ENCODE data around the gene DAB2IP.

DAB2IP gene

DNA sequence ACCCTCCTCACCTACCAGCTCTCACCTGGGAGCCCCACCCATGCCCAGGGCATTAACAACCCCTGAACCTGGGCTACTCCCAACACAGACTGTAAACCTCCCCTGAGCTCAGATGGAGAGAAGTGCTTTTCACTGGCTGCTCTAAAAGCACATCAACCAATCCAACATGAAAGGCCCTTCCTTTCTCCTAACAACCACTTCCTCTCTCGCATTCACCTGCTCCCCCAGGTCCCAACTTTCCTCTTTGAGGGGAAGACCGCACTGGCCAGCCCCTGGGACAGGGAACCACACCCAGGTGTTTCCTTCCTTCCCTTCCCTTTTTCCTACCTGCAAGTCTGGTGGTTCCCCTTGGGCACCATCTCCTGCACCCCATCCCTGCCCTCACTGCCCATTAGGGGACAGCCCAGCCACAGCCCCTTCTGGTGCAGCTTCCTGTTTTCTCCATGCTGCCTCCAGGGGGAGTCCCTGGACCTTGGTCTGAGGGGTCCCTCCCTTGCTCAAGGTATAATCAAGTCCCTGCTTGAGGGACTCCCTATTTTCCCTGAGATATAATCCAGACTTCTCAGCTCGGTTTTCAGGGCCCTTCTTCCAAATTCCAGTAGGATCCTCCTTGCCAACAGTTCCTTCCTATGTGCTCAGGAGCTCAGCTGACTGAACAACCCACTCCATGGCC, 30.5 kb upstream of the DAB2IP start:
- TF ChIP-seq, protein P1, sequence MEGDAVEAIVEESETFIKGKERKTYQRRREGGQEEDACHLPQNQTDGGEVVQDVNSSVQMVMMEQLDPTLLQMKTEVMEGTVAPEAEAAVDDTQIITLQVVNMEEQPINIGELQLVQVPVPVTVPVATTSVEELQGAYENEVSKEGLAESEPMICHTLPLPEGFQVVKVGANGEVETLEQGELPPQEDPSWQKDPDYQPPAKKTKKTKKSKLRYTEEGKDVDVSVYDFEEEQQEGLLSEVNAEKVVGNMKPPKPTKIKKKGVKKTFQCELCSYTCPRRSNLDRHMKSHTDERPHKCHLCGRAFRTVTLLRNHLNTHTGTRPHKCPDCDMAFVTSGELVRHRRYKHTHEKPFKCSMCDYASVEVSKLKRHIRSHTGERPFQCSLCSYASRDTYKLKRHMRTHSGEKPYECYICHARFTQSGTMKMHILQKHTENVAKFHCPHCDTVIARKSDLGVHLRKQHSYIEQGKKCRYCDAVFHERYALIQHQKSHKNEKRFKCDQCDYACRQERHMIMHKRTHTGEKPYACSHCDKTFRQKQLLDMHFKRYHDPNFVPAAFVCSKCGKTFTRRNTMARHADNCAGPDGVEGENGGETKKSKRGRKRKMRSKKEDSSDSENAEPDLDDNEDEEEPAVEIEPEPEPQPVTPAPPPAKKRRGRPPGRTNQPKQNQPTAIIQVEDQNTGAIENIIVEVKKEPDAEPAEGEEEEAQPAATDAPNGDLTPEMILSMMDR (IDR thresholded peaks at IDR 0.05): peak; percentile 45

DNA sequence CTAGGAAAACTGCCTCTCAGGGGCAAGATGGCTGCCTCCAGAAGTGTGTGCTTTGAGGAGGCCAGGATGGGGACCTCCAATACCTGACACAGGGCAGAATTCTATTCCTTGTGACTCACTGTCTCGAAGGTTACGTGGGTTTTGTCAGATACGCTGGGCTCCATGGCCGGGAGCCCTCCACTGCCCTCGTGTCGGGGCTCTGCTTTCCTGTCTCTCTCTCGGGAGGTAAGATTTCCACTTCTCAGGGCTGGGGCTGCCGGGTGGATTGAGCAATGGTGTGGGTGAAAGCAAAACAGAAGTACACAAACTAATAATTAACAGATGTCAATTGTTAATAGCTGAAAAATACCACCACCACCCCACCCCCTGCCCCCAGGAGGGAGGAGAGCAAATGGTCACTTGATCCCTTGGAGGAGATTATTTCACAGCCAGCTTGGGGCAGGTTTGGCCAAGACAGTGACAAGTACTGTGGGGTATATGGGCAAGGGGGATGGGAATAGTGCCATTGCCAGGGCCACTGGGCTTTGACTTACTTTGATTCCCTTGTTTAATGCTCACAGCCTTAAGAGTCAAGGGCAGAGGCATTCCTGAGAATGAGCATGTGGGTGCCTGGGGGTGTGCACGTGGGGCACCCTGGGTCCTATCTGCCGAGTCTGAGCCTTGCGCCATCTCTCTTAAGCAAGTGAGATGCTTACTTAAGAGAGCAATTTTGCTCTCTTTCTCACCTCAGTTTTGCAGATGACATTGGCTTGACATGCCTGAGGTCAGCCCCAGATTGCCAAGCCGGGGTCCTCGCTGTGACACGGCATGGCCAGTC, 28.8 kb upstream of the DAB2IP start:
- TF ChIP-seq, protein P1 (IDR thresholded peaks at IDR 0.05): no peak

DNA sequence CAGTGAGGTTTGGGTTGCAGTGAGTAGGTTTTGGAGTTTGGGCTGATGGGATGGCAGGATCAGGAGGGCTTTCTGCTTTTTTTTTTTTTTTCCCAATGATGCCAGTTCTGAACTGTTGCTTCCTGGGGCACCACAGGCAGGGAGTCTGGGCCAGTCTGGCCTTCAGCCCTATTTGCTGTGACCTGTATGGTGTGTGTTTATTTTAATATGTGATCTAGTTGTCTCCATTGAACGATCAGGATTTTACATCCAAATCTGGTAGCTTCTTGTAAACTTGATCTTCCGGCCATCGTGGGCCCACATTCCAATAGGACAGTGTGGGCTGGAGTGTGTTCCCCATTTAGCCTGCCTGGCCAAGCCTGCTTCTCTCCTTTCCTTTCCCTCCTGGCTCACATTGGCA, 25.8 kb upstream of the DAB2IP start:
- TF ChIP-seq, protein P1 (IDR thresholded peaks at IDR 0.05): no peak

DNA sequence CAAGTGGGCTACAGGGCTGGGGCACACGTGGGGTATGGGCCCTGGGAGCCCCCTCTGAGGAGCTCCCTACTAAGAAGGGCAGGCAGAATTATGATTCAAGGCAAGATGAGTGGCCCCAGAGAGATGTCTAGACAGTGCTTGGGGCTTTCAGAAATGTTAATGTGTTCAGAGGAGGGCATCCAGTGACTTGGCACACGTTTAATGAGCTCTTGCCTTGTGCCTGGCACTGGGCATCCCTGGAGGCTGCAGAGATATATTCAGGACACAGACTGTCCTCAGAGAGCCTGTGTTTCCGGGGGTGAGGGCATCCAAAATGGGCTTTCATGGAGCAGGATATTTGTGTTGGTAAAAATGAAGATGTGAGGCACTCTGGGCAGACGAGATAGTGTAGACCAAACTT, 25.4 kb upstream of the DAB2IP start:
- TF ChIP-seq, protein P1 (IDR thresholded peaks at IDR 0.05): no peak

DNA sequence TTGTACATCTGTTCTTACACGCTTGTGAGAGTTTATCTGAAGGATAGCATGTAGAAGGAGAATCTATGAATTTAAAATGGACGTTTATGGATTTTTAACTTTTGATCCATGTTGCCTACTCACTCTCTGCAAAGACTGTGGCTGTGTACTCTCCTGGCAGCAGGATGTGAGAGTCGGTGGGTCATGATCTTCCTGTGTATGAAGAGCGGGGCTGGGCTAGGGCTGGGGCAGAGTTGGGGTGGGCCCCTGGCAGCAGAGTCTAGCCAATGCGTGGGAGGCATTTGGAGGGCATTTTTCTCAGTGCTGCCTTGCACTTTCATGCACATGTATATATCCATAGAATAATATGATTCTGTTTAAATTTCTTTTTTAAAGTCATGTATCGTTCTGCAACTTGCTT, 24.0 kb upstream of the DAB2IP start:
- TF ChIP-seq, protein P1 (IDR thresholded peaks at IDR 0.05): no peak

DNA sequence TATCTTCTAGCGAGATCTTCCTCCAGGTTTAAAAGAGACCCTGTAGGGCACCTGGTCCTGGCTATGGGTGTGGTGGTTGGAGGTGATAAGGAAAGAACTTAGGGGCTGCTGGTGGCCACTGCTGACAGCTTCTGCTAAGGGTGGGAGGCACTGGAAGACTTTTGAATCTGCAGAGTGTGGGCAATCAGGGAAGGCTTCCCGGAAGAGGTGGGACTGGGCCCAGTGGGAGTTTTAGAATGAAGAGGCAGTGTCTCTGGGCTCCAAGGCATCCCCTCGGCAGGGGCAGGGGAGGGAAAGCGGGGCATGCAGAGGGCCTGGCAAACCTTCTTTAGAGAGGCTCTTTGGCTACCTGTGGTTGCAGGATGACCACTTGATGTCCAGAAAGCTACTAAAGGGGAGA, 23.0 kb upstream of the DAB2IP start:
- TF ChIP-seq, protein P1 (IDR thresholded peaks at IDR 0.05): no peak

DNA sequence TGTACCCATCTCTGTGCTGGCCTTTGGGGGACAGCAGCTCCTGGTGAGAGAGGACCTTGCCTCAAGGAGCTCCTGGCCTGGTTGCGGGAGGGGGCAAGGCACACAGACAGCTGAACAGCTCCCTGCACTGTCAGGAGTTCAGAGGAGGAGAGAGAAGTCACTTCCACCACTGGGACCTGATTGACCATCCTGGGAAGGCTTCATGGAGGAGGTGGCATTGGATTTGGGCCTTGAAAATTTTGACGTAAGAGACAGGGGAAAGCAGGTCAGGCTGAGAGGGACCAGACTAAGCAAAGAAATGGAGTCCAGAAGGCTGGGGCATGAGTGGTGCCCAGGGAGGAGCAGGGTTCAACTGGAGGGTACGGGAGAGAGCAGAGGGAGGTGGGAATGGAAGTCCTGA, 20.3 kb upstream of the DAB2IP start:
- TF ChIP-seq, protein P1 (IDR thresholded peaks at IDR 0.05): no peak

Data from LNCAP (cell line).